ENCODE measurements around the gene ST3GAL3. TPM values are rescaled to one million over a fixed set of nuclear protein-coding genes. Genes with fewer than 3 reads are reported as not detected.

ST3GAL3 gene
- total and polyA plus RNA-seq, 10 of the 15 experiments (the other 5 are each of a cell fraction or from before 2014, with no cell fraction given), result 1.2 to 19.3 (median 11.0) TPM

DNA sequence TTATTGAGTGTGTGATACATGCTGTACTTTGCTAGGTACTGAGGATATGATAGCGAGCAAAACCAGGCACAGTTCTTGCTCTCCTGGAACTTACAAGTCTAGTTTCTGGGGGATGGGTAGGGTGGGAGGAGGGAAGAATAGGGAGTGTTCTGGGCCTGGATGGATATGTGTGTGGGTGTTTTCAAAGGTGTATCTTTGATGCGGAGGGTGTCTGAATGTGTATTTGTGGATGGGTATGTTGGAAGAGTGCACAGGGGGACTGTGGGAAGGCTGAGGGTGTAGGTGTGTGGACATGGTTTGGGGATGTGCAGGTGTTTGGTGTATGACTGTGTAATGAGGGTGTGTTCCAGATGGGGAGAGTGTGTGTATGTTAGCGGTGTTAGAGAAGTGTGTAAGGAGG is 258.0 kb downstream of the ST3GAL3 start:
- RAD21 ChIA-PET (ENCODE audit: unreplicated experiment), result no interaction called here
- no TSS peak for BruUV-seq (replicated peaks)

More for the DNA sequence above, 258.0 kb downstream of the ST3GAL3 start:
- Histone ChIP-seq H3K4me1 (ENCODE audit: control insufficient read depth, insufficient read depth, low read length) (no peaks in the 10 kb centered on the region), H2AFZ (ENCODE audit: control insufficient read depth, low read depth, low read length) (no peak overlapping the region), H3K9me3 (replicated peaks; ENCODE audit: control insufficient read depth, insufficient read depth, low read length) (no peaks in the 10 kb centered on the region), H3K4me2 (ENCODE audit: control insufficient read depth, insufficient read depth) (no peak overlapping the region), H3K79me2 (ENCODE audit: control insufficient read depth, insufficient read depth, low read length) (peaks cover 4% of the 10 kb centered on the region), H3K4me3 (no peak overlapping the region), H4K20me1 (ENCODE audit: control insufficient read depth, insufficient read depth) (no peaks in the 10 kb centered on the region), H3K36me3 (ENCODE audit: control insufficient read depth in 2 of 2, insufficient read depth in 2 of 2, low read length in 1 of 2) (no peaks in the 10 kb centered on the region; a peak in 1 of 4 replicates), H3K27ac (ENCODE audit: control insufficient read depth, insufficient read depth) (no peak overlapping the region), H3K27me3 (replicated peaks in 1 of 2; ENCODE audit: control insufficient read depth in 2 of 2, insufficient read depth in 2 of 2, low read length in 1 of 2) (no peaks in the 10 kb centered on the region), H3K9ac (ENCODE audit: control insufficient read depth, insufficient read depth, low read length) (no peak overlapping the region)
- ATAC-seq (no peak), DNase-seq (ENCODE audit: low read depth, low spot score) (no peak), FAIRE-seq (no peak)
- WGBS (ENCODE audit: insufficient coverage, insufficient replicate concordance, low lambda C conversion rate, missing lambda C conversion rate), result 51% methylated on average over 3 of the region's 3 CpGs
- in situ Hi-C loops (cut with MboI) (no loop called here), intact Hi-C loops (cut with micrococcal nuclease; ENCODE audit: unreplicated experiment) (no loop called here)
- ChIA-PET POLR2A (no interaction called here), SMC1A (ENCODE audit: uncharacterized antibody, unreplicated experiment) (no interaction called here), CTCF (no interaction called here)
- no peak for TF ChIP-seq ZNF622 (IDR thresholded peaks at IDR 0.05)
- TF ChIP-seq, protein P1, sequence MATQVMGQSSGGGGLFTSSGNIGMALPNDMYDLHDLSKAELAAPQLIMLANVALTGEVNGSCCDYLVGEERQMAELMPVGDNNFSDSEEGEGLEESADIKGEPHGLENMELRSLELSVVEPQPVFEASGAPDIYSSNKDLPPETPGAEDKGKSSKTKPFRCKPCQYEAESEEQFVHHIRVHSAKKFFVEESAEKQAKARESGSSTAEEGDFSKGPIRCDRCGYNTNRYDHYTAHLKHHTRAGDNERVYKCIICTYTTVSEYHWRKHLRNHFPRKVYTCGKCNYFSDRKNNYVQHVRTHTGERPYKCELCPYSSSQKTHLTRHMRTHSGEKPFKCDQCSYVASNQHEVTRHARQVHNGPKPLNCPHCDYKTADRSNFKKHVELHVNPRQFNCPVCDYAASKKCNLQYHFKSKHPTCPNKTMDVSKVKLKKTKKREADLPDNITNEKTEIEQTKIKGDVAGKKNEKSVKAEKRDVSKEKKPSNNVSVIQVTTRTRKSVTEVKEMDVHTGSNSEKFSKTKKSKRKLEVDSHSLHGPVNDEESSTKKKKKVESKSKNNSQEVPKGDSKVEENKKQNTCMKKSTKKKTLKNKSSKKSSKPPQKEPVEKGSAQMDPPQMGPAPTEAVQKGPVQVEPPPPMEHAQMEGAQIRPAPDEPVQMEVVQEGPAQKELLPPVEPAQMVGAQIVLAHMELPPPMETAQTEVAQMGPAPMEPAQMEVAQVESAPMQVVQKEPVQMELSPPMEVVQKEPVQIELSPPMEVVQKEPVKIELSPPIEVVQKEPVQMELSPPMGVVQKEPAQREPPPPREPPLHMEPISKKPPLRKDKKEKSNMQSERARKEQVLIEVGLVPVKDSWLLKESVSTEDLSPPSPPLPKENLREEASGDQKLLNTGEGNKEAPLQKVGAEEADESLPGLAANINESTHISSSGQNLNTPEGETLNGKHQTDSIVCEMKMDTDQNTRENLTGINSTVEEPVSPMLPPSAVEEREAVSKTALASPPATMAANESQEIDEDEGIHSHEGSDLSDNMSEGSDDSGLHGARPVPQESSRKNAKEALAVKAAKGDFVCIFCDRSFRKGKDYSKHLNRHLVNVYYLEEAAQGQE (IDR thresholded peaks at IDR 0.05; ENCODE audit: low read depth, low read length), result no peak
- TF ChIP-seq, protein P2, sequence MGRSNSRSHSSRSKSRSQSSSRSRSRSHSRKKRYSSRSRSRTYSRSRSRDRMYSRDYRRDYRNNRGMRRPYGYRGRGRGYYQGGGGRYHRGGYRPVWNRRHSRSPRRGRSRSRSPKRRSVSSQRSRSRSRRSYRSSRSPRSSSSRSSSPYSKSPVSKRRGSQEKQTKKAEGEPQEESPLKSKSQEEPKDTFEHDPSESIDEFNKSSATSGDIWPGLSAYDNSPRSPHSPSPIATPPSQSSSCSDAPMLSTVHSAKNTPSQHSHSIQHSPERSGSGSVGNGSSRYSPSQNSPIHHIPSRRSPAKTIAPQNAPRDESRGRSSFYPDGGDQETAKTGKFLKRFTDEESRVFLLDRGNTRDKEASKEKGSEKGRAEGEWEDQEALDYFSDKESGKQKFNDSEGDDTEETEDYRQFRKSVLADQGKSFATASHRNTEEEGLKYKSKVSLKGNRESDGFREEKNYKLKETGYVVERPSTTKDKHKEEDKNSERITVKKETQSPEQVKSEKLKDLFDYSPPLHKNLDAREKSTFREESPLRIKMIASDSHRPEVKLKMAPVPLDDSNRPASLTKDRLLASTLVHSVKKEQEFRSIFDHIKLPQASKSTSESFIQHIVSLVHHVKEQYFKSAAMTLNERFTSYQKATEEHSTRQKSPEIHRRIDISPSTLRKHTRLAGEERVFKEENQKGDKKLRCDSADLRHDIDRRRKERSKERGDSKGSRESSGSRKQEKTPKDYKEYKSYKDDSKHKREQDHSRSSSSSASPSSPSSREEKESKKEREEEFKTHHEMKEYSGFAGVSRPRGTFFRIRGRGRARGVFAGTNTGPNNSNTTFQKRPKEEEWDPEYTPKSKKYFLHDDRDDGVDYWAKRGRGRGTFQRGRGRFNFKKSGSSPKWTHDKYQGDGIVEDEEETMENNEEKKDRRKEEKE (IDR thresholded peaks at IDR 0.05), result no peak
- no peak for TF ChIP-seq POLR2A (IDR thresholded peaks at IDR 0.05; ENCODE audit: low read depth, low read length)
- TF ChIP-seq EGR1 (IDR thresholded peaks at IDR 0.05; ENCODE audit: borderline replicate concordance in 1 of 2, low read depth in 2 of 2, low read length in 2 of 2), result no peak
- no peak for TF ChIP-seq ZSCAN29 (IDR thresholded peaks at IDR 0.05)
- TF ChIP-seq SREBF1 (IDR thresholded peaks at IDR 0.05; ENCODE audit: low read length), result no peak
- TF ChIP-seq ATF7 (IDR thresholded peaks at IDR 0.05; ENCODE audit: low read depth), result no peak
- no peak for TF ChIP-seq CBFB (IDR thresholded peaks at IDR 0.05; ENCODE audit: low read depth)
- TF ChIP-seq CREB1 (IDR thresholded peaks at IDR 0.05; ENCODE audit: low read depth), result no peak

All from GM12878 (cell line).